Measurements from ENCODE around the gene LAGE3. TPM values are rescaled to one million over a fixed set of nuclear protein-coding genes. Genes with fewer than 3 reads are reported as not detected.

LAGE3 gene
- polyA plus RNA-seq, 1 experiment: 9.3 TPM

- Histone ChIP-seq H3K9me3 (ENCODE audit: control insufficient read depth, insufficient read depth, low read length) (no peaks in the 10 kb centered on the region), H3K27me3 (ENCODE audit: control insufficient read depth, insufficient read depth, low read length) (no peaks in the 10 kb centered on the region), H3K27ac (ENCODE audit: low read depth, low read length) (no peak overlapping the region), H3K4me3 (ENCODE audit: low read depth, low read length) (no peak overlapping the region)
- DNase-seq (ENCODE audit: low read depth, low spot score): no peak
- POLR2A ChIA-PET: no interaction called here
- CTCF ChIA-PET: no interaction called here
- TF ChIP-seq CTCF (IDR thresholded peaks at IDR 0.05; ENCODE audit: low read depth, low read length): no peak
Observed at GRCh38 chrX:154508384-154508745, 29.3 kb upstream of the LAGE3 start.

DNA sequence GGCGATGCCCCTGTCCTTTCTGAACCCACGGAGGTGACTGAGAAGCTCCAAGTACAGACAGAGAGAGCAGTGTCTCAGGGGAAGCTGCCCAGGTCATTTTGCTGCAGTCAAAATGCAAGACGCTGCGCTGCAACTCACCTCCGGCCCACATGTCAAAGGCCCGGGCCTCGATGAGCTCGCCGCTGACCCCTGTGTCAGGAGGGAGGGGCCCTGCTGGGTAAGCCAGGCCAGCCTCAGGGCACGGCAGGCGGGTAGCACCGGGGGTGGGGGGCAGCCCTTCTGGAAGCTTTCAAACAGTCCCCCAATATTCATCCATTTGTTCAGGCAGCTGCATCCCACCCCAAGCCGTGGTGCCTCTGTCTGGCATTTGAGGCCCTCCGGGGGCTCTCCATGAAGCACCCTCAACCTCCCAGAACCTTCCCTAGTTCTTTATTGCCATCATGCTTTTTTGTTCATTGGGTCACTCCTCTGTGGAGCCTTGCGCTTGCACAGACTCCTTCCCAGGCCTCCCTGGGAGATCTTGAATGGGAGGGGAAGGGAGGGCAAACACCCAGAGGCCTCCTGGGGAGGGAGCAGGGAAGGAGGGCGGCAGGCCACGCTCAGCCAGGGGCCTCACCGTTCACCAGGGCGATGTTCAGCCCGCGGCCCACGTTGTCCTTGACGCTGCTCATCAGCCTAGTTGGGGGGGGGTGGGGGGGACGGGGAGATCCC is 28.7 kb upstream of the LAGE3 start:
- Histone ChIP-seq H3K4me3 (ENCODE audit: low read depth, low read length) (no peak overlapping the region), H3K27me3 (ENCODE audit: control insufficient read depth, insufficient read depth, low read length) (no peaks in the 10 kb centered on the region), H3K9me3 (ENCODE audit: control insufficient read depth, insufficient read depth, low read length) (no peaks in the 10 kb centered on the region), H3K27ac (ENCODE audit: low read depth, low read length) (no peak overlapping the region)
- CTCF ChIA-PET: no interaction called here
- POLR2A ChIA-PET: no interaction called here
- TF ChIP-seq CTCF (IDR thresholded peaks at IDR 0.05; ENCODE audit: low read depth, low read length): no peak
- DNase-seq (ENCODE audit: low read depth, low spot score): no peak

- DNase-seq (ENCODE audit: low read depth, low spot score): no peak
- POLR2A ChIA-PET: no interaction called here
- H3K4me3 ChIP-seq (ENCODE audit: low read depth, low read length): no peak overlapping the region
- no peaks in the 10 kb centered on the region for H3K9me3 ChIP-seq (ENCODE audit: control insufficient read depth, insufficient read depth, low read length)
- CTCF ChIA-PET: no interaction called here
- no peaks in the 10 kb centered on the region for H3K27me3 ChIP-seq (ENCODE audit: control insufficient read depth, insufficient read depth, low read length)
- no peak overlapping the region for H3K27ac ChIP-seq (ENCODE audit: low read depth, low read length)
- TF ChIP-seq CTCF (IDR thresholded peaks at IDR 0.05; ENCODE audit: low read depth, low read length): no peak
Observed at GRCh38 chrX:154506483-154507332, 27.6 kb upstream of the LAGE3 start.

DNA sequence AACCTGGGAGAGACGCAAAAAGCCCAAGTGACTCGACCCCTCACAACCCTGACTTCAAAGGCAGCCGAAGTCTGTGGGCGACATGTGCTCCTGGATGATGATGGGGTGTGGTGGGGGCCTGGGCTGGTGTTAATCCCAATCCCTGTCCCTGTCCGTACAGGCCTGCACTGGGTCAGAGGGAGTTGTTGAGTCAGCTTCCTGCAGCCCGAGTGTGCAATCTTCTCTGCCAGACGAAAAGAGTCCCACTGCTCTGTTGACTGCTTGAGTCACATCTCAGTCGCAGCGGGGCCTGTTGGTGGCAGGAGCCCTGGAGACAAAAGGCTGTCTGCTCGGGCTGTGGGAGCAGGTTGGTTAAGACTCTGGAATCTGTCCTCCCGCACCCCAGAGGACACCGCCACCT is 26.7 kb upstream of the LAGE3 start:
- TF ChIP-seq CTCF (IDR thresholded peaks at IDR 0.05; ENCODE audit: low read depth, low read length): no peak
- H3K9me3 ChIP-seq (ENCODE audit: control insufficient read depth, insufficient read depth, low read length): no peaks in the 10 kb centered on the region
- CTCF ChIA-PET: no interaction called here
- DNase-seq (ENCODE audit: low read depth, low spot score): no peak
- H3K27ac ChIP-seq (ENCODE audit: low read depth, low read length): no peak overlapping the region
- POLR2A ChIA-PET: no interaction called here
- no peak overlapping the region for H3K4me3 ChIP-seq (ENCODE audit: low read depth, low read length)
- H3K27me3 ChIP-seq (ENCODE audit: control insufficient read depth, insufficient read depth, low read length): no peaks in the 10 kb centered on the region

DNA sequence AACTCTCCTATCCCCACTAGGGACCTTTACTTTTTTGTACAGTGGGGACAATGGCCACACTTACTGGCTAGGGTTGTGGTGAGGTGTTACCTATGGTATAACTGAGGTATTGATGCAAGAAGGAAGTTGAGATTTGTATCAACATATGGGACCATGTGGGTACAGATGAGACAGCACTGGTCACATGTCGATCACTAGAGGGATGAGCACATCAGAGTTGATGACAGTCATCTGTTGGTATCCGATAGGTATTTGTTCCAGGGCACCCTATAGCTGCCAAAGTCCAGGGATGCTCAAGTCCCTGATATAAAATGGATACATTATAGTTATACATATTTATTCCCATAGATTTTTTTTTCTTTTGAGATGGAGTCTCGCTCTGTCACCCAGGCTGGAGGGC is 23.9 kb upstream of the LAGE3 start:
- DNase-seq (ENCODE audit: low read depth, low spot score): no peak
- no peak overlapping the region for H3K4me3 ChIP-seq (ENCODE audit: low read depth, low read length)
- ChIA-PET POLR2A (no interaction called here), CTCF (interaction anchor here (0.7 kb wide), 1 partner anchor 92 kb away, joined by 3 read pairs; the partner anchor contains the start of gene TAFAZZIN)
- no peak for TF ChIP-seq CTCF (IDR thresholded peaks at IDR 0.05; ENCODE audit: low read depth, low read length)
- H3K9me3 ChIP-seq (ENCODE audit: control insufficient read depth, insufficient read depth, low read length): no peaks in the 10 kb centered on the region
- no peak overlapping the region for H3K27ac ChIP-seq (ENCODE audit: low read depth, low read length)
- H3K27me3 ChIP-seq (ENCODE audit: control insufficient read depth, insufficient read depth, low read length): no peaks in the 10 kb centered on the region
